Stomach smooth muscle (tissue), 2 donors: ENCODE data around the gene ATG4C.

Experiments used
- H3K27ac ChIP-seq: one replicate; pipeline ENCODE4 v1.7.0; 2013; ENCODE audit warnings: mild to moderate bottlenecking, low read length, inconsistent platforms
- H3K27me3 ChIP-seq, 2 donors: one replicate each; pipeline ENCODE4 v1.7.0; 2013; ENCODE audit warnings: low read length in 2 of 2; ENCODE audit not compliant: insufficient read depth in 2 of 2, control insufficient read depth in 1 of 2
- H3K36me3 ChIP-seq, 2 donors: one replicate each; pipeline ENCODE4 v1.7.0; 2013; ENCODE audit warnings: low read length in 2 of 2; ENCODE audit not compliant: control insufficient read depth in 2 of 2, insufficient read depth in 2 of 2
- H3K4me1 ChIP-seq: one replicate; pipeline ENCODE4 v1.7.0; 2013; ENCODE audit warnings: low read length; ENCODE audit not compliant: control insufficient read depth, insufficient read depth
- H3K4me3 ChIP-seq, 2 donors: one replicate each; pipeline ENCODE4 v1.7.0; 2013; ENCODE audit warnings: low read length in 2 of 2
- H3K9ac ChIP-seq, 2 donors: one replicate each; pipeline ENCODE4 v1.7.0; 2013; ENCODE audit warnings: low read length in 2 of 2, mild to moderate bottlenecking in 1 of 2
- H3K9me3 ChIP-seq, 2 donors: one replicate each; pipeline ENCODE4 v1.7.0; 2013; ENCODE audit warnings: low read length in 2 of 2; ENCODE audit not compliant: control insufficient read depth in 2 of 2
- donor health status: healthy.
- donor health status: Pancreatic carcinoma.

The ATG4C gene

GRCh38 chr1:62905872-62906271 lies 121.9 kb downstream of the ATG4C start:
- no peak overlapping the region for H3K27ac ChIP-seq
- no peaks in the 10 kb centered on the region for H3K27me3 ChIP-seq

GRCh38 chr1:62906428-62906886 lies 122.5 kb downstream of the ATG4C start:
- H3K9ac ChIP-seq = no peak overlapping the region
- no peaks in the 10 kb centered on the region for H3K9me3 ChIP-seq
- H3K27ac ChIP-seq = no peak overlapping the region
- no peaks in the 10 kb centered on the region for H3K27me3 ChIP-seq
- H3K36me3 ChIP-seq = no peaks in the 10 kb centered on the region
- H3K4me1 ChIP-seq = no peaks in the 10 kb centered on the region
- no peak overlapping the region for H3K4me3 ChIP-seq

More at GRCh38 chr1:62905872-62906271, 121.9 kb downstream of the ATG4C start:
- Histone ChIP-seq H3K9me3 (no peaks in the 10 kb centered on the region), H3K36me3 (no peaks in the 10 kb centered on the region), H3K4me1 (no peaks in the 10 kb centered on the region), H3K9ac (no peak overlapping the region), H3K4me3 (no peak overlapping the region)

- no peaks in the 10 kb centered on the region for H3K4me1 ChIP-seq
- H3K27ac ChIP-seq = no peak overlapping the region
- H3K4me3 ChIP-seq = no peak overlapping the region
- no peaks in the 10 kb centered on the region for H3K36me3 ChIP-seq
- H3K27me3 ChIP-seq = no peaks in the 10 kb centered on the region
- no peaks in the 10 kb centered on the region for H3K9me3 ChIP-seq
- H3K9ac ChIP-seq = no peak overlapping the region
Measured at GRCh38 chr1:62908168-62908695, 124.3 kb downstream of the ATG4C start.

- Histone ChIP-seq H3K27me3 (no peaks in the 10 kb centered on the region), H3K4me1 (no peaks in the 10 kb centered on the region), H3K9ac (no peak overlapping the region), H3K9me3 (no peaks in the 10 kb centered on the region), H3K36me3 (no peaks in the 10 kb centered on the region), H3K4me3 (no peak overlapping the region), H3K27ac (no peak overlapping the region)
Measured at GRCh38 chr1:62912028-62912638, 128.2 kb downstream of the ATG4C start.
